Measurements from ENCODE around the gene SDE2.
"Not testable (repeated sequence)": the region's sequence is repeated elsewhere in the genome, so short reads cannot be mapped to it uniquely, and the experiment has no call there.

Gene SDE2

DNA sequence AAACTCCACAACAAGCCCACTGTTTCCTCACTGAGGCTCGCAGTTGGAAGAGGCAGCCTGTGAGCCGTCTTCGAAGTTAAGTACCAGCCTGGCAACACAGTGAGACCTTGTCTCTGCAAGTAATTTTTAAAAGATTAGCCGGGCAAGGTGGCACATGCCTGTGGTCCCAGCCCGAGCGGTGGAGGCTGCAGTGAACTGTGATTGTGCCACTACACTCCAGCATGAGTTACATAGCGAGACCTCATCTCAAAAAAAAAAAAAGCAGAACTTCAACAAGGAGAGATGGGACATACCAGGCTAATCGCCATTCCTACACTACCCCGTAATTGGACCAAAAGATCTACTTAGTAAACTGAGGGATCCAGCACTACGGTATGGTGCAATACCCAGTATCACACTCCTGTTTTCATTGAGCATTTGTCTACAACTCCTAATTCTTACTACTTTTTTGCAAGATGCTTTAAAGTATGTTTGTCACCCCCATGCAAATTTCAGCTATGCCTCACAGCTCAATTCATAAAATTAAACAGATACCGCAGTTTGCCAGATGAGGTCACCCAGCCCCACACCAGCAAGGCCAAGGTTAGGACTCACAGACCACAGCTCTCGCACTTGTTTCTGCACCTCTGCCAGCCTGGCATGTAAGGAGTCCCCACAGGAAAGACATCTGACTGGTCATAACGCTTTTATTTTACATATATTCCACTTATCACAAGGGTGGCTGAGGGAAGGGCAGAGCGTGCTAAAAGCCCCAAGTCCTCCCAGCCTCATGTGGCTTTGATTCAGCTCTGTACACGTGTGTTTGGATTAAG, 21.0 kb downstream of the SDE2 start:
- no peak for TF ChIP-seq CTCF (IDR thresholded peaks at IDR 0.05; ENCODE audit: control insufficient read depth, extremely low read depth, insufficient read depth)

DNA sequence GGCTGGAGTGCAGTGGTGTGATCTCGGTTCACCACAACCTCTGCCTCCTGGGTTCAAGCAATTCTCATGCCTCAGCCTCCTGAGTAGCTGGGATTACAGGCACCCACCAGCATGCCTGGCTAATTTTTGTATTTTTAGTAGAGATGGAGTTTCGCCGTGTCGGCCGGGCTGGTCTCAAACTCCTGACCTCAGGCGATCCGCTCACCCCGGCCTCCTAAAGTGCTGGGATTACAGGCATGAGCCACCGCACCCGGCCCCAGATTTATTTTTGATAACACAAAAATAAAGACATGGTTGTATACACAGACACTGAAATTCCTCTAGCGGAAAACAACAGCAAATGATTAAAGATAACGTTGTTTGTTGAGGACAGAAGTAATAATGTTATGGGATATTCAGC, 24.0 kb downstream of the SDE2 start:
- DNase-seq (ENCODE audit: low read depth); H3K4me3 ChIP-seq (ENCODE audit: low read depth, low read length): not testable (repeated sequence)

More for the DNA sequence above, 21.0 kb downstream of the SDE2 start:
- no peak overlapping the region for H3K4me3 ChIP-seq (ENCODE audit: low read depth, low read length)
- no peak for DNase-seq (ENCODE audit: low read depth)

DNA sequence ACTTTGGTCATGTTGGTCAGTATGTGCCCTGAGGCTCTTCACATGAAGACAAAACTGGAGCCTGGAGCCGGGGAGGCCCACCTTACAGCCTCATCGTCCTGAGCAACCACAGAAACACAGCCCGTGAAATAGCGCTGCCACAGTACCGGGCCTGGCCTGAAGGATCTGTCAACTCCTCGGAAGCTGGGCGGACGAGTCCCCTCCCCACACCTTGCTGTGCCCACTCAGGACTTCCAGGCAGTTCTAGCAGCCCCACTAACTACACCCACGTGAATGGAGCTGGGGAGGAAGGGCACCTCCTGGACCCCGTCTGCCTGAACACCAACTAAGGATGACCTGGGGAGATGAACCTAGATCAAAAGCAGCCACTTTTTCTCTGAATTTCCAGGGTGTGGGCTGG, 24.7 kb downstream of the SDE2 start:
- H3K4me3 ChIP-seq (ENCODE audit: low read depth, low read length), result no peak overlapping the region
- no peak for DNase-seq (ENCODE audit: low read depth)
- TF ChIP-seq CTCF (IDR thresholded peaks at IDR 0.05; ENCODE audit: control insufficient read depth, extremely low read depth, insufficient read depth), result no peak

- DNase-seq (ENCODE audit: low read depth), result no peak
- no peak for TF ChIP-seq CTCF (IDR thresholded peaks at IDR 0.05; ENCODE audit: control insufficient read depth, extremely low read depth, insufficient read depth)
- no peak overlapping the region for H3K4me3 ChIP-seq (ENCODE audit: low read depth, low read length)
Observed at GRCh38 chr1:225973158-225973557, 26.0 kb downstream of the SDE2 start.

DNA sequence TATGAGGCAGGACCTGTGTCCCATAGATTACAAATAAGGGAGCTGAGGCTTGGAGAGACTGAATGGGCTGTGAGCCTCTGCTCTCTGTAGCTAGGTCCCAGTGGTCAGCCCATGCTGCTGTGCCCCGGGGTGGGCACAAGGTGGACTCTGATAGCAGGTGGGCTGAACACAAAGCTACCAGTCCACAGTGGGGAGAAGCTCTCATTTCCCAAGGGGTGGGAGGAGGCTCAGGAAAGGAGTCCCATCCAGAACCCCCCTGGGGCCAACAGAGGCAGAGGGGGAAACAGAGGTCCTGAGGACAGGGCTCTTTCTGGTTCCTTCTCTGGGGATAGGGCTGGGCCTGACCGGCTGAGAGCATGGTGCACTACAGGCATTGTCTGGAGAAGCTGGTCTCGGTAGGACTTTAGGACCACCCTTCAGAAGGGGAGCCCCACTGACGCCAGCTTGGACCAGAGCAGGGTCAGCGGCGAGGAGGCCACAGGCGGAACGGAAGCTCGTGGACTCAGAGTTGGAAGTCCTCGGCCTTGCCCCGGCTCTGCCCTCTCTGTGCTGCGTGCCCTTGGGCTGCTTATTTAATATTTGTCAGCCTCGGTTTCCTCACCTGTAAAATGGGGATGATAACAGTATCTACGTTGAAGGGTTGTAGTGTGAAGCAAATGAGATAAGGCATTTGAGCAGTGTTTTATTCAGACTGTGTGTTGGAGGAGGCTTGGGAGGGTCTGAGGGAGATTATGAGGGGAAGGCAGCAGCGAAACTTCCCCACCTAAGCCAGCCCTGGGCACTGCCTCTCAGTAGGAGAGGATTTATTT, 26.6 kb downstream of the SDE2 start:
- no peak for TF ChIP-seq CTCF (IDR thresholded peaks at IDR 0.05; ENCODE audit: control insufficient read depth, extremely low read depth, insufficient read depth)
- DNase-seq (ENCODE audit: low read depth), result no peak

DNA sequence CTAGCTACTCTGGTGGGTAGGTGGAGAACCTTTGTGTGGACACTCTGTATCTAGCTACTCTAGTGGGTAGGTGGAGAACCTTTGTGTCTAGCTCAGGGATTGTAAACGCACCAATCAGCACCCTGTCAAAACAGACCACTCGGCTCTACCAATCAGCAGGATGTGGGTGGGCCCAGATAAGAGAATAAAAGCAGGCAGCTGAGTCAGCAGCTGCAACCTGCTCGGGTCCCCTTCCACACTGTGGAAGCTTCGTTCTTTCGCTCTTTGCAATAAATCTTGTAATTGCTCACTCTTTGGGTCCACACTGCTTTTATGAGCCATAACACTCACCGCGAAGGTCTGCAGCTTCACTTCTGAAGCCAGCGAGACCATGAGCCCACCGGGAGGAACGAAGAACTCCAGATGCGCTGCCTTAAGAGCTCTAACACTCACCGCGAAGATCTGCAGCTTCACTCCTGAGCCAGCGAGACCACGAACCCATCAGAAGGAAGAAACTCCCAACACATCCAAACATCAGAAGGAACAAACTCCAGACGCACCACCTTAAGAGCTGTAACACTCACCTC, 28.5 kb downstream of the SDE2 start:
- not testable (repeated sequence) for DNase-seq (ENCODE audit: low read depth); H3K4me3 ChIP-seq (ENCODE audit: low read depth, low read length)

More for the DNA sequence above, 26.6 kb downstream of the SDE2 start:
- no peak overlapping the region for H3K4me3 ChIP-seq (ENCODE audit: low read depth, low read length)

DNA sequence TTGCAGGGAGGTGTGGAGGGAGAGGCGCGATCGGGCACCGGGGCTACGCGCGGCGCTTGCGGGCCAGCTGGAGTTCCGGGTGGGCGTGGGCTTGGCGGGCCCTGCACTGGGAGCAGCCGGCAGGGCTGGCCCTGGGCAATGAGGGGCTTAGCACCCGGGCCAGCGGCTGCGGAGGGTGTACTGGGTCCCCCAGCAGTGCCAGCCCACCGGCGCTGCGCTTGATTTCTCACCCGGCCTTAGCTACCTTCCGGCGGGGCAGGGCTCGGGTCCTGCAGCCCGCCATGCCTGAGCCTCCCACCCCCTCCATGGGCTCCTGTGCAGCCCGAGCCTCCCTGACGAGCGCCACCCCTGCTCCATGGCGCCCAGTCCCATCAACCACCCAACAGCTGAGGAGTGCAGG, 29.4 kb downstream of the SDE2 start:
- not testable (repeated sequence) for DNase-seq (ENCODE audit: low read depth); H3K4me3 ChIP-seq (ENCODE audit: low read depth, low read length)

GRCh38 chr1:225965231-225965630, 33.9 kb downstream of the SDE2 start:
- no peak for DNase-seq (ENCODE audit: low read depth)
- H3K4me3 ChIP-seq (ENCODE audit: low read depth, low read length), result no peak overlapping the region
- no peak for TF ChIP-seq CTCF (IDR thresholded peaks at IDR 0.05; ENCODE audit: control insufficient read depth, extremely low read depth, insufficient read depth)

Measured in LNCaP clone FGC (cell line).